GM08714 (cell line): ENCODE measurements around the gene REXO4.
"Not testable (repeated sequence)": the region's sequence is repeated elsewhere in the genome, so short reads cannot be mapped to it uniquely, and the experiment has no call there.

Experiments
- H3K4me3 ChIP-seq: fragments of 200-500 bp; sonication (Bioruptor generic); 2 replicates; pipeline ENCODE4 v1.5.1; 2014; ENCODE audit warnings: mild to moderate bottlenecking, low read length, inconsistent platforms
- ZNF274 ChIP-seq: IDR thresholded peaks from 2 replicates; pipeline ENCODE4 v1.6.1; 2012; ENCODE audit warnings: mild to moderate bottlenecking, low read depth, low read length

The REXO4 gene

GRCh38 chr9:133397370-133397769, 20.4 kb downstream of the REXO4 start:
- no peak overlapping the region for H3K4me3 ChIP-seq
- TF ChIP-seq ZNF274: no peak

GRCh38 chr9:133396952-133397351, 20.9 kb downstream of the REXO4 start:
- no peak overlapping the region for H3K4me3 ChIP-seq
- TF ChIP-seq ZNF274: no peak

DNA sequence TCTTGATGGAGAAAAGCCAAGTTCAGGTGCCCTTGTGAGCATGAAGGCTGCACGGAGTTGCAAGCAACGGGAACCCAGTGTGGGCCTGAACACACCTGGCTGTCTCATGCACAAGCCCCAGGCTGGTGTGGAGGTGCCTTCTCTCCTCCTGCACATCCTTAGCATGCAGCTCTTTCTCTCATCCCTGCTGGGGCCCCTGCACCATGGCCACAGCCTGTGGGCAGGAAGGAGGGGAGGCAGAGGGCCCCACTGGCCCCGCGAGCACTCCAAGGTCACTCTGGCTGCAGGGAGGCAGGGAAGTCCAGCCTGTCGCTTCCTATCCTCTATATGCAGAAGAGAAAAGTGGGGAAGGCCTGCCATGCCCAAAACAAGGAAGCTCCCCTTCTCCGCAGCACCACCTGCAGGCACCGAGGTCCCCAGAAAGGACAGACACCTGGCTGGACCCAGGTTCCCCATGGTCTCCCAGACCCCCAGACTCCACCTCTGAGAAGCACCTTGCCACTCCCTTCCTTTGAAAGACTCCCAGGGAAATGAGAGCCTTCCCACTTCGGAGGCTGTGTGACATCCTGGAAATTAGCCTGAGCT, 23.0 kb downstream of the REXO4 start:
- no peak for TF ChIP-seq ZNF274
- H3K4me3 ChIP-seq: no peak overlapping the region

DNA sequence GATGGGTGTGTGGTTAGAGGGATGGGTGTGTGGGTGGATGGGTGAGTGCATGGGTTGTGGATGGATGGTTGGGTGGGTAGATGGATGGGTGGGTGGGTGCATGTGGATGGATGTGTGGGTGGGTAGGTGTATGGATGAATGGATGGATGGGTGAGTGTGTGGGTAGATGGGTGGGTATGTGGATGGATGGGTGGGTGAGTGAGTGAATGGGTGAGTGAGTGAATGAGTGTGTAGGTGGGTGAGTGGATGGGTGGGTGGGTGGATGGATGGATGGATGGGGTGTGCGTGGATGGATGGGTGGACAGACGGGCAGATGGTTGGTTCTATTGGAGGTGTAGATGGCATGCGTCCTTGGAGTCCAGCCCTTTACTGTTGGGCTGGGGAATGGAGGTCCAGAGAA, 24.4 kb downstream of the REXO4 start:
- H3K4me3 ChIP-seq: no peak overlapping the region
- no peak for TF ChIP-seq ZNF274

DNA sequence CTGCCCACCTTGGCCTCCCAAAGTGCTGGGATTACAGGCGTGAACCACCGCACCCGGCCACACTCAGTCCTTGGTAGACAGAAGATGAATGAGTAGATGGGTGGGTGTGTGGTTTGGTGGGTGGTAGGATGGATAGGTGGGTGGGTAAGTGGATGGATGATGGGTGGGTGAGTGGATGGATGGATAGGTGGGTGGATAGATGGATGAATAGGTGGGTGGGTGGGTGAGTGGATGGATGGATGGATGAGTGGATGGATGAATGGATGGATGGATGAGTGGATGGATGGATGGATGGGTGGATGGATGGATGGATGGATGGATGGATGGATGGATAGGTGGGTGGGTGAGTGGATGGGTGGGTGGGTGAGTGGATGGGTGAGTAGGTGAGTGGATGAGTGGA, 25.5 kb downstream of the REXO4 start:
- not testable (repeated sequence) for H3K4me3 ChIP-seq

- H3K4me3 ChIP-seq: not testable (repeated sequence)
These were observed 26.4 kb downstream of the REXO4 start for GRCh38 chr9:133391449-133391848.

- H3K4me3 ChIP-seq: no peak overlapping the region
- TF ChIP-seq ZNF274: no peak
These were observed 27.1 kb downstream of the REXO4 start for GRCh38 chr9:133390713-133391112.

DNA sequence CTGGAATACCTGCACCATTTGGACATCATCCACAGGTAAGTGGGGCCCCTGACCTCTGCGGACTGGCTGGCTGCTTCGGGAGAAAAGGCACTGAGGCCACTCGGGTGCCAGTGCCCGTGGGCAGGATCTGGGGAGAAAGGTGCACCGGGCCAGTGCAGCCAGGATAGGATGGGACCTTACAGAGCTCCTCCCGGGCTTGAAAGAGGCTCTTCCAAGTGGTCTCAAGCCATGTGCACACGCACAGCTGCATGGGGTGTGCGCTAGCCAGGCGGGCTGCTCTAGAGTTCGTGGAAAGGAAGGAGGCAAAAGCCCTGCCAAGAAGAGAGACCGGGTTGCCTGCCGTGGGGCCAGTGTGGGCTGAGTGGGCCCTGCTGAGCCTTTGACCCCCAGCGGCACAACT, 28.2 kb downstream of the REXO4 start:
- H3K4me3 ChIP-seq: no peak overlapping the region

GRCh38 chr9:133389025-133389557, 28.7 kb downstream of the REXO4 start:
- TF ChIP-seq ZNF274: no peak

More for the DNA sequence above, 28.2 kb downstream of the REXO4 start:
- TF ChIP-seq ZNF274: no peak

GRCh38 chr9:133387680-133388079, 30.1 kb downstream of the REXO4 start:
- TF ChIP-seq ZNF274: no peak
- H3K4me3 ChIP-seq: no peak overlapping the region

More at GRCh38 chr9:133389025-133389557, 28.7 kb downstream of the REXO4 start:
- no peak overlapping the region for H3K4me3 ChIP-seq

DNA sequence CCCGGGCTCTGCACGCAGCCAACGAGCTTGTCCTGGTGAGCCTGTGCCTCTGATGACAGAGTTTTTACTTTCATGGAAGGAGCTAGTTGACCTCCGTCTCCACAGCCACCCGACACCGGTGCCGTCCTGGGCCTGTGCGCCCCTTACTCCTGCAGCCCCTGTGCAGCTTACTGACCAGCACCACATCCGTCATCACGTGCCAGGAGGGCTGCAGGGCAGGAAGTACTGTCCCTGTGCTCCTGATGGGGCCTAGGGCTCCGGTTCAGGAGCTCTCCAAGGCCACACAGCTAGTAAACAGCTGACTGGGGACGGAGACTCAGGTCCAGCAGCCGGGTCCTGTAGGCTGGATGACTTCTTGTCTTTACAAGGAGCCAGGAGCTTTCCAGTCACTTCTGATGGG, 31.5 kb downstream of the REXO4 start:
- H3K4me3 ChIP-seq: no peak overlapping the region
- TF ChIP-seq ZNF274: no peak

GRCh38 chr9:133385452-133385851, 32.4 kb downstream of the REXO4 start:
- no peak for TF ChIP-seq ZNF274
- no peak overlapping the region for H3K4me3 ChIP-seq

- H3K4me3 ChIP-seq: no peak overlapping the region
- no peak for TF ChIP-seq ZNF274
These were observed 33.0 kb downstream of the REXO4 start for GRCh38 chr9:133384736-133385321.

- no peak for TF ChIP-seq ZNF274
These were observed 34.4 kb downstream of the REXO4 start for GRCh38 chr9:133383438-133383837.

DNA sequence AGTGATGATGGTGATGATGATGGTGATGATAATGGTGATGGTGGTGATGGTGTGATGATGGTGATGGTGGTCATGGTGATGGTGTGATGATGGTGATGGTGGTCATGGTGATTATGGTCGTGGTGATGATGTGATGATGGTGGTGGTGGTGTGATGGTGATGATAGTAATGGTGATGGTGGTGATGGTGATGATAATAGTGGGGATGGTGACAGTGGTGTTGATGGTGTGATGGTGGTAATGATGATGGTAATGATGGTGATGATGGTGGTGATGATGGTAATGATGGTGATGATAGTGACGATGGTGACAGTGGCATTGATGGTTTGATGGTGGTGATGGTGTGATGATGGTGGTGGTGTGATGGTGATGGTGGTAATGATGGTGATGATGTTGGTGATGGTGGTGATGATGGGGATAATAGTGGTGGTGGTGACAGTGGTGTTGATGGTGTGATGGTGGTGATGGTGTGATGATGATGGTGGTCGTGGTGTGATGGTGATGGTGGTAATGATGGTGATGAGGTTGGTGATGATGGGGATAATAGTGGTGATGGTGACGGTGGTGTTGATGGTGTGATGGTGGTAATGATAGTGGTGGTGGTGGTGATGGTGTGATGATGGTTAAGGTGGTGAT, 35.2 kb downstream of the REXO4 start:
- H3K4me3 ChIP-seq: no peak overlapping the region
- no peak for TF ChIP-seq ZNF274

More at GRCh38 chr9:133383438-133383837, 34.4 kb downstream of the REXO4 start:
- H3K4me3 ChIP-seq: no peak overlapping the region
